ENCODE measurements around the gene UCHL5.

Gene UCHL5

GRCh38 chr1:193059282-193060114 is at the start of gene UCHL5, which contains the start of gene RO60 (continued):
- TF ChIP-seq ZNF426 (tag by site-specific recombination; IDR thresholded peaks at IDR 0.05): no peak
- no peak for TF ChIP-seq ZNF274 (IDR thresholded peaks at IDR 0.05; ENCODE audit: low read length)
- no peak for TF ChIP-seq ZNF274 (tag by site-specific recombination; IDR thresholded peaks at IDR 0.05; ENCODE audit: borderline replicate concordance)
- peak; percentile 97 for TF ChIP-seq ZNF76 (tag by site-specific recombination; IDR thresholded peaks at IDR 0.05; ENCODE audit: borderline replicate concordance, low read depth)
- peak; percentile 55 for TF ChIP-seq PRDM1 (tag by site-specific recombination; IDR thresholded peaks at IDR 0.05)
- TF ChIP-seq ZNF140 (tag by site-specific recombination; IDR thresholded peaks at IDR 0.05): no peak
- no peak; the same call in 1 of the 2 replicates for TF ChIP-seq ZNF37A (tag by site-specific recombination; IDR thresholded peaks at IDR 0.05)
- TF ChIP-seq ZNF202 (tag by site-specific recombination; IDR thresholded peaks at IDR 0.05; ENCODE audit: borderline replicate concordance): no peak
- TF ChIP-seq ZNF2 (tag by site-specific recombination; IDR thresholded peaks at IDR 0.05): peak; percentile 56
- no peak for TF ChIP-seq ZNF621 (tag by site-specific recombination; IDR thresholded peaks at IDR 0.05)
- TF ChIP-seq ZNF501 (tag by site-specific recombination; IDR thresholded peaks at IDR 0.05): peak; percentile 72
- TF ChIP-seq WT1 (tag by site-specific recombination; IDR thresholded peaks at IDR 0.05): no peak; the same call in 1 of the 2 replicates
- peak; percentile 79 for TF ChIP-seq ZNF610 (tag by site-specific recombination; IDR thresholded peaks at IDR 0.05; ENCODE audit: borderline replicate concordance)
- peak; percentile 11; the same call in 1 of the 2 replicates for TF ChIP-seq ZNF398 (tag by site-specific recombination; IDR thresholded peaks at IDR 0.05)
- peak; percentile 63 for TF ChIP-seq PRDM4 (tag by site-specific recombination; IDR thresholded peaks at IDR 0.05)
- TF ChIP-seq ZNF677 (tag by site-specific recombination; IDR thresholded peaks at IDR 0.05): no peak
- no peak for TF ChIP-seq ZNF133 (tag by site-specific recombination; IDR thresholded peaks at IDR 0.05)
- TF ChIP-seq ZNF624 (tag by site-specific recombination; IDR thresholded peaks at IDR 0.05): no peak
- no peak for TF ChIP-seq ZNF221 (tag by site-specific recombination; IDR thresholded peaks at IDR 0.05; ENCODE audit: borderline replicate concordance)
- no peak for TF ChIP-seq ZNF776 (tag by site-specific recombination; IDR thresholded peaks at IDR 0.05; ENCODE audit: borderline replicate concordance)
- no peak for TF ChIP-seq ZNF626 (tag by site-specific recombination; IDR thresholded peaks at IDR 0.05)
- no peak for TF ChIP-seq ZNF404 (tag by site-specific recombination; IDR thresholded peaks at IDR 0.05)
- peak; percentile 54 for TF ChIP-seq PATZ1 (tag by site-specific recombination; IDR thresholded peaks at IDR 0.05)
- TF ChIP-seq ZNF211 (tag by site-specific recombination; IDR thresholded peaks at IDR 0.05; ENCODE audit: low read depth): no peak
- peak; percentile 94 for TF ChIP-seq ZNF660 (tag by site-specific recombination; IDR thresholded peaks at IDR 0.05)
- 0 out of 2 replicates have a peak, but pooled peaks have one; percentile 12 for TF ChIP-seq PRDM6 (tag by site-specific recombination; IDR thresholded peaks at IDR 0.05)
- peak; percentile 82 for TF ChIP-seq IKZF3 (tag by site-specific recombination; IDR thresholded peaks at IDR 0.05)
- TF ChIP-seq TSHZ1 (tag by site-specific recombination; IDR thresholded peaks at IDR 0.05; ENCODE audit: borderline replicate concordance): peak; percentile 82; the same call in 1 of the 2 replicates
